H7 (cell line): ENCODE data around the gene PHLDB3. TPM values are rescaled to one million over a fixed set of nuclear protein-coding genes. Genes with fewer than 3 reads are reported as not detected.
"Not testable (repeated sequence)": the region's sequence is repeated elsewhere in the genome, so short reads cannot be mapped to it uniquely, and the experiment has no call there.

Experiments used
- DNase-seq: peaks from one replicate; pipeline ENCODE4 v3.0.0; 2012
- H3K27me3 ChIP-seq: 2 replicates; pipeline ENCODE4 v1.6.0; 2011; ENCODE audit warnings: mild to moderate bottlenecking, low read length; ENCODE audit not compliant: control insufficient read depth, insufficient read depth
- H3K36me3 ChIP-seq: replicated peaks from 2 replicates; pipeline ENCODE4 v1.5.1; 2011; ENCODE audit warnings: low read length; ENCODE audit not compliant: control insufficient read depth, insufficient read depth
- H3K4me3 ChIP-seq: 2 replicates; pipeline ENCODE4 v1.5.1; 2011; ENCODE audit warnings: low read depth, mild to moderate bottlenecking, control low read depth, low read length, moderate library complexity; ENCODE audit not compliant: insufficient read depth
- total RNA-seq: library from RNA; depleted of rRNA; stranded (reverse); fragments of >200 nt; shearing (Covaris generic); gene quantifications from 2 replicates; pipeline ENCODE4 v1.2.3, GENCODE V29; 2014

The PHLDB3 gene
- total RNA-seq, 1 experiment from 2014 or later, result 3.5 TPM

DNA sequence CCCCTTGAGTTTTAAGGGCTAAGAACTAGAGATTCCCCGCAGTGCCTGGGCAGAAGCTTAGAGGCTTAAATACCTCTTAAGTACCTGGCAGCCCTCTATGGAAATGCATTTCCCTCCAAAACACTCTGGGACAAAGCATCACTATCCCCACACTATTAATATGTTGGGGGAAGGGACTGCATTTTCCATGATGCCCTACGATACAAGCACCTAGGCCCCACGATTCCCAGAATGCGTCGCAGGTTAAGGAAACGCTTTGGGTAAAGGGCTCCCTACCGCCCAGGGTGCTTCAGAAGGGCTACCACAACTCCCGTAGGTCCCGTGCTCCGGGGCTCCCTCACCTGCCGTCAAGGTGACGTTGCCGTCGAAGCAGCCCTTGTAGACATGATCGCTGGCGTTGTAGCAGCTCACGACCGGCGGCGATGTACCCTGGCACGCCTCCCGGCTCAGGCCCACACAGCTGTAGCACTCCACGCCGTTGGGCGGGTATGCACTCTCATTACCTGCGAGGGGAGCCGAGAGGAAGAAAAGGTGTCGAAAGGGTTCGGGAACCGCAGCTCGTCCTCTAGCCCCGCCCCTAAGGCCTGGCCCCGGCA, 41.7 kb downstream of the PHLDB3 start:
- DNase-seq, result no peak
- Histone ChIP-seq H3K36me3 (no peaks in the 10 kb centered on the region), H3K27me3 (peaks cover 41% of the 10 kb centered on the region), H3K4me3 (peak overlapping the region; percentile 64)

DNA sequence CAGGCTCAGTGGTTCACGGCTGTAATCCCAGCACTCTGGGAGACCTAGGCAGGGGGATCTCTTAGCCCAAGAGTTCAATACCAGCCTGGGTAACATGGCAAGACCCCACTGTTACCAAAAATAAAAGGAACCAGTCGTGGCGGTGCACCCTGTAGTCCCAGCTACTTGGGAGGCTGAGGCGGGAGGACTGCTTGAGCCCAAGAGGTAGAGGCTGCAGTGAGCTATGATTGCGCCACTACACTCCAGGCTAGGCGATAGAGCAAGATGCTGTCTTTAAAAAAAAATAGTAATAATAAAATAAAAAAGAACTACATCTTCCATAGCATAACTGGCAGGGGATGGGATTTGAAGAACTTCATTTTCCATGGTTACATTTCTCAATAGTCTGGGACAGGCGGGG, 42.2 kb downstream of the PHLDB3 start:
- peak overlapping the region; percentile 64 for H3K4me3 ChIP-seq
- peaks cover 41% of the 10 kb centered on the region for H3K27me3 ChIP-seq
- no peak for DNase-seq
- no peaks in the 10 kb centered on the region for H3K36me3 ChIP-seq

DNA sequence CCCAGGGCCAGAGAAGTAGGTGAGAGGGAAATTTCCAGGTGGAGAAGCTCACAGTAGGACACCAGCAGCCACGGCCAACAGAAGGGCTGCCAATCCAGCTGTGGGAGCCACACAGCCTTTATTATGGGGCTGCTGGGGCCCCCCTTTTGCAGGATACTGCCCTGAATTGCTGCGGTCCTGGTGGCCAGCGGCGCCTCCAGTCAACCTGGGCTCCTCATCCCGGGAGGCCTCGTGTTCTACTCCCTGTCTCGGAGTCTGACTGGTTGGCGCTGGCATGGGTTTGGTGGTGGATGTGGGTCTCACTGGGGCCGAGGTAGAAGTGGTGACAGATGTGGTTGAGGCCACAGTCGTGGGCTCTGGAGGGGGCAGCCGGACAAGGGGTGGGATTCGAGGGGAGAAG, 43.2 kb downstream of the PHLDB3 start:
- Histone ChIP-seq H3K4me3 (no peak overlapping the region), H3K27me3 (peaks cover 40% of the 10 kb centered on the region), H3K36me3 (no peaks in the 10 kb centered on the region)
- DNase-seq, result no peak

DNA sequence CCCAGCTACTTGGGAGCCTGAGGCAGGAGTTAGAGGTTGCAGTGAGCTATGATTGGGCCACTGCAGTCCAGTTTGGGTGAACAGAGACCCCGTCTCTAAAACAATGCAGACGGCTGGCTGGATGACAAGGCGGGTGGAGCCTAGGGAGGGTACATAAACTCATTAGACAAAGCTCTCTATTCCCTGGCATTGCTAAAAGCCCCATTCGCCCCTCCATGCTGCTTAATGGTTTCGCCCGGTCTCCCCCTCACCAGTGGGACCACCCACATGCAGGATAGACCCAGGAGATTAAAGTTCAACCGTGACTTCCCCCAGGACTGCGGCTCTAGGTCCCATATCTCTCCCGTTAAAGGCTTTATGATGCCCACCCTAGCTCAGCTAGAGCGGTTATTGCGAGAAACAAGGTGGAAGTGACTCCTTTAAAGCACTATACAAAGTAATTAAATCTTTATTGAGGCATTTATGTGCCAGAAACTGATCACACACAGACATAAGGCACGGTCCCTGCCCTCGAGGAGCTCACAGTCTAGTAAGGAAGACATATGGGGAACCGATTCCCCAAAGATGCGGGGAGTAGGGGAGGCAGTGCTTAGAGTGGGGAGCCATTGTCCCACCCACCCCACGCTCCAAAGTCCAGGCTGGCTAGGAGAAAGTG, 44.1 kb downstream of the PHLDB3 start:
- no peak overlapping the region for H3K4me3 ChIP-seq
- no peaks in the 10 kb centered on the region for H3K36me3 ChIP-seq
- H3K27me3 ChIP-seq, result peaks cover 32% of the 10 kb centered on the region
- DNase-seq, result no peak

DNA sequence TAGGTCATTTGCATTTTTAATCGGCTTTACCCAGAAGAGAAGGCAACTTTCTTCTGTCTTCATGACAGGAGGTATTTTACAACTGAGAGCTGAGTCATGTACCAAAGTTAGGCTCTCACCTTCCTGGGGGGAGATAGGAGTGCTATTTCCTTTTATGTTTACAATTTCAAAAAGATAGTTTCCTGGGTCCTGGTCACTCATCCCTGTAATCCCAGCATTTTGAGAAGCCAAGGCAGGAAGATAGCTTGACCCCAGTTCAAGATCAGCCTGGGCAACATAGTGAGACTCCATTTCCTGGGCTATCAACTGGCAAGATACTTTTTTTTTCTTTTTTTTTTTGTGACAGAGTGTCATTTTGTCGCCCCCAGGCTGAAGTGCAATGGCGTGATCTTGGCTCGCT, 46.7 kb downstream of the PHLDB3 start:
- DNase-seq, result no peak

DNA sequence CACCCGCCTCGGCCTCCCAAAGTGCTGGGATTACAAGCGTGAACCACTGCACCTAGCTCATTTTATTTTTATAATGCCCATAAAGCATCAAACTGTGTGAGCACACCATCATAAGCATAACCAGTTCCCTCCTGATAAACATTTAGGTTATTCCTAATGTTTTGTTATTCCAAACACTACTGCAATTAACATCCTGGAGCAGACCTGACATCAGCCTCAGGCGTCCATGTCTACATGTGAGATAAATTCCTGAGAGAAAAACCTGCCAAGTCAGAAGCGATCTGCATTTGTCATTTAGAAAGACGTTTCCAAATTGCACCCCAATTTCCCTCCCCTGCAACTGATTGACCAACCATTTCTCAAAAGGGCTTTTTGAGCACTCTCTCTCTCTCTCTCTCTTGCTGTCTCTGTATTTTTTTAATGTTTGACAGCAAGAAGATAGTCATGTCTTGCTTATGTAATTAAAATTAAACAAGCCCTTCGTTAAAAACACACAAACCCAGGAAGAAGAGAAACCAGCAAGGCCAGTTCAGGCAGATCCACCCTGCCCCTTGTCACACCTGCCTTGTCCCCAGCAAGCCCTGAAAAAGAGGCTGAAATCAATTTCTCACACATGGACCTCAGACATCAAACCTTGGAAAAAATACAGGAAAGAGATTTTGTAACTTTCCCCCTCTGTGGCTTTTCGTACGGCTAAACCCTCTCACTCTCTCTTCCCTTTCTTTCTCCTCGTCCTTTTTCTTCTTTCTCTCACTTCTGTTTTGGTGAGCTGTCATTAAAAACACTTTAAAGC, 49.0 kb downstream of the PHLDB3 start:
- Histone ChIP-seq H3K4me3 (no peak overlapping the region), H3K27me3 (no peaks in the 10 kb centered on the region; the same call in 1 of the 2 replicates), H3K36me3 (no peaks in the 10 kb centered on the region)
- no peak for DNase-seq

More for the DNA sequence above, 46.7 kb downstream of the PHLDB3 start:
- Histone ChIP-seq H3K36me3 (no peaks in the 10 kb centered on the region), H3K4me3 (no peak overlapping the region), H3K27me3 (peaks cover 16% of the 10 kb centered on the region; the same call in 1 of the 2 replicates)

DNA sequence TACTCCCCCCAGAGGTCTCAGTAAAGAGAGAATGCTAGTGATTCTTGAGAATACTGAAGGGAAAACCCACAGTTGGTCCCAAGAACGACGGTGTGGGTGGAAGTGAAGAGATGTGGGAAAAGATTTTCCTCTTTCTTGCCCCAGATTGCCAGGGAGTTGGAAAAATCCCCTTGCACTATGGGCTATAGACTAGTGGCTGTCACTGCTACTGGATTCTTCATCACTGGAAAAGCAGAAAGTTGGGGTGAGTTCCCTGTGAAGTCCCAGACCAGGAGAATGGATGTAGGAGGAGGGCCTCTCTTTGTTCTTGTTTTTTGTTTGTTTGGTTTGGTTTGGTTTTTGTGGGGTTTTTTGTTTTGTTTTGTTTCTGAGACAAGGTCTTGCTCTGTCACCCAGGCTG, 50.5 kb downstream of the PHLDB3 start:
- no peak overlapping the region for H3K4me3 ChIP-seq
- H3K36me3 ChIP-seq, result no peaks in the 10 kb centered on the region
- DNase-seq, result no peak
- no peaks in the 10 kb centered on the region for H3K27me3 ChIP-seq

DNA sequence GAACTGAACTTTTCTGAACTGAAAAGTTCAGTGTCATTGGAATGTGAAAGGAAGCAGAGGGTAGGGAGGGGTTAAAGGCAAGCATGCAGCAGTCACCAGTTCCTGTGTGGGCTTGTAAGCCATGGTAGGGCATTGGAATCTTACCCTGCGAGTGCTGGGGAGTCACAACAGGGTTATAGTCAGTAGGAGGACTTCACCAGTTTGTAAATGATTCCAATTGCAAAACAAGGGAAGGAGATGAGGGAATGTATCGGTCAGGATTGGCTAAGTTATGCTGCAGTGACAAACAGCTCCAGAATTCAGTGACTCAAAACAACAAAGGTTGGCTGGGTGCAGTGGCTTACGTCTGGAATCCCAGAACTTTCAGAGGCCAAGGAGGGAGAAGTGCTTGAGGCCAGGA, 52.0 kb downstream of the PHLDB3 start:
- H3K4me3 ChIP-seq, result no peak overlapping the region
- H3K36me3 ChIP-seq, result no peaks in the 10 kb centered on the region
- H3K27me3 ChIP-seq, result no peaks in the 10 kb centered on the region
- no peak for DNase-seq

DNA sequence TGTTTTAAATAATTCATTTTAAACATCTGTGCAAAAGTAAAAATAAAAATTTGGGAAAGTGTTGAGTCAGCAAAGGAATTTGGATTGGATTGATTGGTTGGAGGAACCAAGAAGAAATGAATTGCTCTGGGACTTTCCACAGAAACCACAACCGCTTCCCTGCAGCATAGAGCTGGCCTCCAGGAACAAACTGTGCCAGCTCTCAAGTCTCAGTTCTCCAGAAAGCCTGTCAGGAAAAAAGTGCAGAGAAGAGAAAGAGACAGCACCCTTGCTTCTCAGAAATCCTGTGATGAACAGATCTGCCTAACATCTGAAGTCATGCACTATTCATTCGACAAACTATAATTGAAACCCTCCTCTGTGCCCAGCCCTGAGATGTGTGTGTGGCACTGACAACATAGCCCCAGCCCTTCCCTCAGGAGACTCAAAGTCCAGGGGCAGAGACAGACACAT, 54.0 kb downstream of the PHLDB3 start:
- Histone ChIP-seq H3K4me3 (no peak overlapping the region), H3K27me3 (no peaks in the 10 kb centered on the region), H3K36me3 (no peaks in the 10 kb centered on the region)
- no peak for DNase-seq

DNA sequence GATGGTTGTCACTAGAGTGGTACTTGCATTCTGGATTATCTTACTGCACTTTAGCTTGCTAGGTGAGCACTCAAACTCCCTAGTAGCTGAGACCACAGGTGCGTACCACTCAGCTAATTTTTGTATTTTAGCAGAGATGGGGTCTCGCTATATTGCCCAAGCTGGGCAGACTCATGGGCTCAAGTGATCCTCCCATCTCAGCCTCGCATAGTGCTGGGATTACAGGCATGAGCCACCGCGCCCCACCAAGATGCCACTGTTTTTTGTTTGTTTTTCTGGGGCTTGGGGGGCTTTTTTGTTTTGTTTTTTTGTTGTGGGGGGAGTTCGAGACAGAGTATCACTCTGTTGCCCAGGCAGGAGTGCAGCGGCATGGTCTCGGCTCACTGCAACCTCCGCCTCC, 56.9 kb downstream of the PHLDB3 start:
- H3K27me3 ChIP-seq, result no peaks in the 10 kb centered on the region
- DNase-seq, result no peak
- H3K36me3 ChIP-seq, result no peaks in the 10 kb centered on the region
- no peak overlapping the region for H3K4me3 ChIP-seq

DNA sequence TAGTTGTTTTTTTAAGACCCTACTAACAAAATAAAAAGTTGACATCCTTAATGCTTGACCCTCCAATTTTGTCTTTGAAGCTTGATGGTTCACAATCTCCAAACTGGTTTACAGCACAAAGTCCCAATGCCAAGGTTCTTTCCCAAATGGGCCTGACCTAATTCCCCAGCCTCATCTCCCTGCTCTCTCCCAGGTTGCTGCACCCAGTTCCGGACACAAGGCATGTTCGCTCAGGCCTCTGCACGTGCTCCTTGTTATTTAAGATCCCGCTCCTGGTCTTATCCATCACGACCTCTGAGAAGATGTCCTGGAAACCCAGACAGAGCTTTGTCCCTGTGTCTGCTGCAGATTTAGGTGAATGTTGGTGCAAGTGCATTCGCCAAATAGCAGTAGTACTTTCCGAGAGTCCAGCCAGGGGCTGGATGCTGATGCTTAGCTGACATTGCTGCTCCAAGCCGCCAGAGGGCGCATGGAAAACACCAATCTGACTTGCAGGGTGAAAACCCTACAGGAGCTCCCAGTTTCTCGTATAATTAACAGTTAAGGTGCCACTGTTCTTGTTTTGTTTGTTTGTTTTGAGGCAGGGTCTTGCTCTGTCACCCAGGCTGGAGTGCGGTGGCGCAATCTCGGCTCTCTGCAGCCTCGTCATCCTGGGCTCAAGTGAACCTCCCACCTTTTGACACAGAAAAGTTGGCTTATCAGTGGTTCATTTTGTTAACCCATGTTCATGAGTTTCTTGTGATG, 57.6 kb downstream of the PHLDB3 start:
- no peaks in the 10 kb centered on the region for H3K36me3 ChIP-seq
- DNase-seq, result peak; percentile 87
- H3K27me3 ChIP-seq, result no peaks in the 10 kb centered on the region
- no peak overlapping the region for H3K4me3 ChIP-seq

DNA sequence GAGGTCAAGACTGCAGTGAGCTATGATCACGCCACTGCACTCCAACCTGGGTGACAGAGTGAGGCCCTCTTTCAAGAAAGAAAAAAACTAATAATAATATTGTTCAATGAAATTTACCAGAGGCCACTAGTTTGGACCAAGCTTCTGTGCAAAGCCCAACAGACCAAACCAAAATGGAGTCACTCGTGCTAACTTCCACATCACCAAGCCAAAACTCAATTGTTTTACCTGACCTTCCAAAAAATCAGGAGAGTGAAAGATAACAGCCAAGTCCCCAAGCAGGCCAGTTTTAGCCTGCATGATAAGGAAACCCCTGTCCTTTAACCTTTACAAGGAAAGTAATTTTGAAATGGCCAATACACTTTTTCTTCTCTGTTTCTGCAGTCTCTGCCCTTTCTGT, 59.1 kb downstream of the PHLDB3 start:
- H3K27me3 ChIP-seq, result no peaks in the 10 kb centered on the region
- H3K36me3 ChIP-seq, result no peaks in the 10 kb centered on the region
- no peak for DNase-seq
- H3K4me3 ChIP-seq, result no peak overlapping the region

DNA sequence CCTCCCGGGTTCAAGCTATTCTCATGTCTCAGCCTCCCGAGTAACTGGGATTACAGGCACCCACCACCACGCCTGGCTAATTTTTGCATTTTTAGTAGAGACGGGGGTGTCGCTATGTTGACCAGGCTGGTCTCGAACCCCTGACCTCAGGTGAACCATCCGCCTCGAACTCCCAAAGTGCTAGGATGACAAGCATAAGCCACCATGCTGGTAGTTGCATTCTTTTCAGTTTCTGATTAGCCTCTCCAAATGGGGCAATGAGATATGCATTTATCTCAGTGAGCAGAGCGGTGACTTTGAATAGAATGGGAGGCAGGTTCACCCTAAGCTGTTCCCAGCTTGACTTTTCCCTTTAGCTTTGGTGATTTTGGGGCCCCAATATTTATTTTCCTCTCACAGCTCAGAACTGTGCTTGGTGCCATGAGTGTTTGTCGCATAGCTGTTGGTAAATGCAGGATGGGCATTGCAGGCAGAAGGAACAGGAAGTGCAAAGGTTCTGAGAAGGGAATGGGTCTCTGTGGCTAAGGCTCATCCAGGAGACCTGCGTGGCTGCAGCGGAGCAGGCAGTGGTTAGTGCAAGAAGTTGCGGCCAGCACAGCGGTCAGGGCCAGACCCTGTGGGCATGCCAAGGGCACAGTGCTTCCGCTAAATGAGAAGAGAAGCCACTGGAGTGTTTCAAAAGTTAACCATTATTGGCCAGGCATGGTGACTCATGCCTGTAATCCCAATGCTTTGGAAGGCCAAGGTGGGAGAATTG, 59.8 kb downstream of the PHLDB3 start:
- Histone ChIP-seq H3K36me3 (no peaks in the 10 kb centered on the region), H3K27me3 (no peaks in the 10 kb centered on the region), H3K4me3 (no peak overlapping the region)
- no peak for DNase-seq

DNA sequence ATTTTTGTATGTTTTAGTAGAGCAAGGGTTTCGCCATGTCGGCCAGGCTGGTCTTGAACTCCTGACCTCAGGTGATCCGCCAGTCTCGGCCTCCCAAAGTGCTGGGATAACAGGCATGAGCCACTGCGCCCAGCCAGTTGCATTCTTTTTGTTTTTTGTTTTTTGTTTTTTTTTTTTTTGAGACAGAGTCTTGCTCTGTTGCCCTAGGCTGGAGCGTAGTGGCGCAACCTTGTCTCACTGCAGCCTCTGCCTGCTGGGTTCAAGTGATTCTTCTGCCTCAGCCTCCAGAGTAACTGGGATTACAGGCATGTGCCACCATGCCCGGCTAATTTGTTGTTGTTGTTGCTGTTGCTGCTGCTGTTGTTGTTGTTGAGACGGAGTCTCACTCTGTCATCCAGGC, 60.5 kb downstream of the PHLDB3 start:
- H3K4me3 ChIP-seq, H3K36me3 ChIP-seq, H3K27me3 ChIP-seq, DNase-seq: not testable (repeated sequence)
